Muscle of leg (tissue), 11 donors: ENCODE measurements around the gene PLEKHA8. TPM values are rescaled to one million over a fixed set of nuclear protein-coding genes. Genes with fewer than 3 reads are reported as not detected.

Experiments
- DNase-seq: peaks from one replicate; pipeline ENCODE4 v3.0.0; 2013
- H3K27ac ChIP-seq: one replicate; pipeline ENCODE4 v1.5.1; 2013; ENCODE audit warnings: mild to moderate bottlenecking, low read length, control low read depth
- H3K27me3 ChIP-seq: one replicate; pipeline ENCODE4 v1.6.1; 2013; ENCODE audit warnings: low read length; ENCODE audit not compliant: control insufficient read depth, insufficient read depth
- H3K36me3 ChIP-seq: one replicate; pipeline ENCODE4 v1.6.1; 2013; ENCODE audit warnings: low read length; ENCODE audit not compliant: control insufficient read depth, insufficient read depth
- H3K4me1 ChIP-seq: one replicate; pipeline ENCODE4 v1.6.1; 2013; ENCODE audit warnings: low read length; ENCODE audit not compliant: control insufficient read depth, insufficient read depth
- H3K4me3 ChIP-seq: one replicate; pipeline ENCODE4 v1.5.1; 2013; ENCODE audit warnings: low read length, control low read depth
- H3K9me3 ChIP-seq: replicated peaks from 2 replicates; pipeline ENCODE4 v1.6.1; 2013; ENCODE audit warnings: low read depth, low read length; ENCODE audit not compliant: control insufficient read depth
- whole genome bisulfite sequencing: methylation state at CpG from one replicate; pipeline ENCODE4 v1.1.5; 2013; ENCODE audit warnings: missing lambda C conversion rate; ENCODE audit not compliant: insufficient coverage; 5-methylcytosine and 5-hydroxymethylcytosine counted together
- polyA plus RNA-seq, 8 donors: library from polyadenylated mRNA; unstranded; fragments of 120-200 nt; gene quantifications; one replicate each; pipeline versions ENCODE4 v1.2.1 to v1.2.3, GENCODE V29; 2013; ENCODE audit warnings: inconsistent platforms in 1 of 8, low replicate concordance in 1 of 8; ENCODE audit not compliant: insufficient read length in 8 of 8, insufficient read depth in 1 of 8
- total RNA-seq: library from RNA; stranded (reverse); fragments of 120-200 nt; gene quantifications from one replicate; pipeline ENCODE4 v1.2.4, GENCODE V29; 2013

The PLEKHA8 gene
- total and polyA plus RNA-seq, 9 donors: 7.7 to 13.3 (median 11.2) TPM

- H3K27me3 ChIP-seq: no peaks in the 10 kb centered on the region
- no peak overlapping the region for H3K27ac ChIP-seq
- peaks cover 20% of the 10 kb centered on the region for H3K36me3 ChIP-seq
- WGBS: no CpG with 5 or more reads among the region's 1 CpG
- no peaks in the 10 kb centered on the region for H3K4me1 ChIP-seq
- H3K4me3 ChIP-seq: no peak overlapping the region
- no peaks in the 10 kb centered on the region for H3K9me3 ChIP-seq
- no peak for DNase-seq
Measured at GRCh38 chr7:30076411-30076810, 48.2 kb downstream of the PLEKHA8 start.

- H3K9me3 ChIP-seq: no peaks in the 10 kb centered on the region
- 100% methylated on average over 3 of the region's 3 CpGs for whole genome bisulfite sequencing
- DNase-seq: no peak
- H3K4me3 ChIP-seq: no peak overlapping the region
- H3K36me3 ChIP-seq: peaks cover 23% of the 10 kb centered on the region
- H3K27ac ChIP-seq: no peak overlapping the region
- no peaks in the 10 kb centered on the region for H3K27me3 ChIP-seq
- H3K4me1 ChIP-seq: no peaks in the 10 kb centered on the region
Measured at GRCh38 chr7:30078280-30078679, 50.1 kb downstream of the PLEKHA8 start.

- DNase-seq: no peak
- WGBS: no CpG with 5 or more reads among the region's 2 CpGs
- Histone ChIP-seq H3K27ac (no peak overlapping the region), H3K36me3 (peaks cover 23% of the 10 kb centered on the region), H3K4me1 (no peaks in the 10 kb centered on the region), H3K27me3 (no peaks in the 10 kb centered on the region), H3K9me3 (no peaks in the 10 kb centered on the region), H3K4me3 (no peak overlapping the region)
Measured at GRCh38 chr7:30079880-30080279, 51.7 kb downstream of the PLEKHA8 start.

- Histone ChIP-seq H3K9me3 (no peaks in the 10 kb centered on the region), H3K4me1 (no peaks in the 10 kb centered on the region), H3K27me3 (no peaks in the 10 kb centered on the region), H3K36me3 (peaks cover 23% of the 10 kb centered on the region), H3K27ac (no peak overlapping the region), H3K4me3 (no peak overlapping the region)
- 100% methylated on average over 3 of the region's 3 CpGs for WGBS
- DNase-seq: no peak
Measured at GRCh38 chr7:30080818-30081217, 52.6 kb downstream of the PLEKHA8 start.

GRCh38 chr7:30082686-30083085, 54.5 kb downstream of the PLEKHA8 start:
- WGBS: no CpG with 5 or more reads among the region's 3 CpGs
- DNase-seq: no peak
- H3K27ac ChIP-seq: no peak overlapping the region
- H3K36me3 ChIP-seq: peaks cover 29% of the 10 kb centered on the region
- H3K4me1 ChIP-seq: no peaks in the 10 kb centered on the region
- no peaks in the 10 kb centered on the region for H3K27me3 ChIP-seq
- no peaks in the 10 kb centered on the region for H3K9me3 ChIP-seq
- no peak overlapping the region for H3K4me3 ChIP-seq

GRCh38 chr7:30083334-30083733, 55.1 kb downstream of the PLEKHA8 start:
- no CpG with 5 or more reads among the region's 1 CpG for WGBS
- no peak for DNase-seq
- Histone ChIP-seq H3K36me3 (peaks cover 29% of the 10 kb centered on the region), H3K4me3 (no peak overlapping the region), H3K27ac (no peak overlapping the region), H3K9me3 (no peaks in the 10 kb centered on the region), H3K27me3 (no peaks in the 10 kb centered on the region), H3K4me1 (no peaks in the 10 kb centered on the region)

GRCh38 chr7:30084212-30084611, 56.0 kb downstream of the PLEKHA8 start:
- Histone ChIP-seq H3K9me3 (no peaks in the 10 kb centered on the region), H3K36me3 (peaks cover 24% of the 10 kb centered on the region), H3K27ac (no peak overlapping the region), H3K4me3 (no peak overlapping the region), H3K4me1 (no peaks in the 10 kb centered on the region), H3K27me3 (no peaks in the 10 kb centered on the region)
- no peak for DNase-seq
- no CpG with 5 or more reads among the region's 3 CpGs for WGBS

- Histone ChIP-seq H3K36me3 (peaks cover 11% of the 10 kb centered on the region), H3K27ac (no peak overlapping the region), H3K4me3 (no peak overlapping the region), H3K9me3 (no peaks in the 10 kb centered on the region), H3K4me1 (no peaks in the 10 kb centered on the region), H3K27me3 (no peaks in the 10 kb centered on the region)
- DNase-seq: no peak
Measured at GRCh38 chr7:30086529-30086928, 58.3 kb downstream of the PLEKHA8 start.

- no peak overlapping the region for H3K4me3 ChIP-seq
- no peaks in the 10 kb centered on the region for H3K4me1 ChIP-seq
- peaks cover 6% of the 10 kb centered on the region for H3K36me3 ChIP-seq
- H3K9me3 ChIP-seq: no peaks in the 10 kb centered on the region
- H3K27ac ChIP-seq: no peak overlapping the region
- DNase-seq: no peak
- no peaks in the 10 kb centered on the region for H3K27me3 ChIP-seq
Measured at GRCh38 chr7:30087371-30087770, 59.2 kb downstream of the PLEKHA8 start.

- no peaks in the 10 kb centered on the region for H3K9me3 ChIP-seq
- DNase-seq: no peak
- H3K36me3 ChIP-seq: peaks cover 6% of the 10 kb centered on the region
- no peaks in the 10 kb centered on the region for H3K27me3 ChIP-seq
- H3K4me3 ChIP-seq: no peak overlapping the region
- H3K4me1 ChIP-seq: no peaks in the 10 kb centered on the region
- H3K27ac ChIP-seq: no peak overlapping the region
Measured at GRCh38 chr7:30088362-30088761, 60.1 kb downstream of the PLEKHA8 start.

GRCh38 chr7:30090111-30090510, 61.9 kb downstream of the PLEKHA8 start:
- no CpG with 5 or more reads among the region's 3 CpGs for WGBS
- H3K27ac ChIP-seq: no peak overlapping the region
- H3K27me3 ChIP-seq: no peaks in the 10 kb centered on the region
- no peaks in the 10 kb centered on the region for H3K4me1 ChIP-seq
- H3K4me3 ChIP-seq: no peak overlapping the region
- no peak for DNase-seq
- peaks cover 6% of the 10 kb centered on the region for H3K36me3 ChIP-seq
- H3K9me3 ChIP-seq: no peaks in the 10 kb centered on the region
